Activated T-helper 17 cell treated with anti-CD3 and anti-CD28 coated beads, Interleukin-2, amount 50 U/mL, for 72 hours (primary cell): ENCODE results near the gene NAXD. TPM values are rescaled to one million over a fixed set of nuclear protein-coding genes. Genes with fewer than 3 reads are reported as not detected.

Experiments used
- ATAC-seq: fragments of 150-1000 bp; cut with Tn5 transposase; replicated peaks from 2 replicates; pipeline ENCODE4 v1.10.0; 2021; ENCODE audit warnings: mild to moderate bottlenecking, moderate library complexity
- H3K27ac Mint-ChIP-seq: one replicate; pipeline ENCODE4 v1.8.0; 2022; ENCODE audit warnings: mixed read lengths
- H3K27me3 Mint-ChIP-seq: one replicate; pipeline ENCODE4 v1.8.0; 2022; ENCODE audit warnings: mixed read lengths
- H3K36me3 Mint-ChIP-seq: one replicate; pipeline ENCODE4 v1.8.0; 2022; ENCODE audit warnings: low read depth, mild to moderate bottlenecking, mixed read lengths
- H3K4me1 Mint-ChIP-seq: one replicate; pipeline ENCODE4 v1.8.0; 2022; ENCODE audit warnings: mixed read lengths
- H3K4me3 Mint-ChIP-seq: one replicate; pipeline ENCODE4 v1.8.0; 2022; ENCODE audit warnings: mild to moderate bottlenecking, mixed read lengths
- H3K9me3 Mint-ChIP-seq: one replicate; pipeline ENCODE4 v1.8.0; 2022; ENCODE audit warnings: mixed read lengths
- total RNA-seq, 2 donors: library from RNA; stranded (reverse); gene quantifications; one replicate each; pipeline ENCODE4 v1.2.3, GENCODE V29; 2022

The NAXD gene
- total RNA-seq, 2 donors from 2014 or later, result 22.7 to 23.8 TPM

GRCh38 chr13:110610955-110611595, 4.3 kb upstream of the NAXD start:
- ATAC-seq, result peak; percentile 49
- H3K36me3 Mint-ChIP-seq, result peaks cover 5% of the 10 kb centered on the region
- peak overlapping the region; percentile 81 for H3K27ac Mint-ChIP-seq
- H3K4me1 Mint-ChIP-seq, result peaks cover 17% of the 10 kb centered on the region
- peaks cover 8% of the 10 kb centered on the region for H3K9me3 Mint-ChIP-seq
- no peaks in the 10 kb centered on the region for H3K27me3 Mint-ChIP-seq
- H3K4me3 Mint-ChIP-seq, result peak overlapping the region; percentile 65

GRCh38 chr13:110615005-110615321, 382 bp upstream of the NAXD start:
- Mint-ChIP-seq H3K4me1 (peaks cover 31% of the 10 kb centered on the region), H3K4me3 (peak overlapping the region; percentile 97), H3K36me3 (peaks cover 12% of the 10 kb centered on the region), H3K9me3 (peaks cover 8% of the 10 kb centered on the region), H3K27ac (peak overlapping the region; percentile 87), H3K27me3 (no peaks in the 10 kb centered on the region)
- no peak for ATAC-seq

GRCh38 chr13:110616103-110617101, 1.1 kb downstream of the NAXD start:
- peak overlapping the region; percentile 94 for H3K27ac Mint-ChIP-seq
- peak; percentile 80 for ATAC-seq
- peaks cover 12% of the 10 kb centered on the region for H3K36me3 Mint-ChIP-seq
- peak overlapping the region; percentile 97 for H3K4me3 Mint-ChIP-seq
- peaks cover 8% of the 10 kb centered on the region for H3K9me3 Mint-ChIP-seq
- no peaks in the 10 kb centered on the region for H3K27me3 Mint-ChIP-seq
- peaks cover 23% of the 10 kb centered on the region for H3K4me1 Mint-ChIP-seq

- H3K27me3 Mint-ChIP-seq, result no peaks in the 10 kb centered on the region
- peak overlapping the region; percentile 97 for H3K4me3 Mint-ChIP-seq
- ATAC-seq, result no peak
- H3K9me3 Mint-ChIP-seq, result peaks cover 8% of the 10 kb centered on the region
- peaks cover 21% of the 10 kb centered on the region for H3K36me3 Mint-ChIP-seq
- H3K4me1 Mint-ChIP-seq, result peaks cover 19% of the 10 kb centered on the region
- H3K27ac Mint-ChIP-seq, result peak overlapping the region; percentile 94
Observed at GRCh38 chr13:110617321-110618072, 2.2 kb downstream of the NAXD start.

GRCh38 chr13:110618167-110618566, 2.8 kb downstream of the NAXD start:
- Mint-ChIP-seq H3K36me3 (peaks cover 27% of the 10 kb centered on the region), H3K27me3 (no peaks in the 10 kb centered on the region), H3K4me3 (no peak overlapping the region), H3K4me1 (peaks cover 14% of the 10 kb centered on the region), H3K27ac (no peak overlapping the region), H3K9me3 (peaks cover 4% of the 10 kb centered on the region)
- no peak for ATAC-seq

GRCh38 chr13:110618780-110619179, 3.4 kb downstream of the NAXD start:
- Mint-ChIP-seq H3K36me3 (peaks cover 31% of the 10 kb centered on the region), H3K9me3 (no peaks in the 10 kb centered on the region), H3K4me1 (peaks cover 14% of the 10 kb centered on the region), H3K27ac (no peak overlapping the region), H3K27me3 (no peaks in the 10 kb centered on the region), H3K4me3 (no peak overlapping the region)
- no peak for ATAC-seq

- Mint-ChIP-seq H3K27me3 (no peaks in the 10 kb centered on the region), H3K36me3 (peaks cover 38% of the 10 kb centered on the region), H3K4me3 (no peak overlapping the region), H3K27ac (no peak overlapping the region), H3K9me3 (no peaks in the 10 kb centered on the region), H3K4me1 (peaks cover 16% of the 10 kb centered on the region)
- no peak for ATAC-seq
Observed at GRCh38 chr13:110620596-110620995, 5.3 kb downstream of the NAXD start.

- Mint-ChIP-seq H3K27me3 (no peaks in the 10 kb centered on the region), H3K4me1 (peaks cover 16% of the 10 kb centered on the region)
Observed at GRCh38 chr13:110624766-110625756, 9.7 kb downstream of the NAXD start.

GRCh38 chr13:110625771-110626321, 10.5 kb downstream of the NAXD start:
- no peak for ATAC-seq
- Mint-ChIP-seq H3K36me3 (peaks cover 78% of the 10 kb centered on the region), H3K4me1 (peaks cover 16% of the 10 kb centered on the region), H3K27me3 (no peaks in the 10 kb centered on the region), H3K27ac (peak overlapping the region; percentile 79), H3K4me3 (no peak overlapping the region), H3K9me3 (no peaks in the 10 kb centered on the region)

More at GRCh38 chr13:110624766-110625756, 9.7 kb downstream of the NAXD start:
- Mint-ChIP-seq H3K36me3 (peaks cover 72% of the 10 kb centered on the region), H3K27ac (peak overlapping the region; percentile 79), H3K9me3 (no peaks in the 10 kb centered on the region), H3K4me3 (no peak overlapping the region)
- ATAC-seq, result no peak

- Mint-ChIP-seq H3K4me1 (peaks cover 16% of the 10 kb centered on the region), H3K27me3 (no peaks in the 10 kb centered on the region), H3K36me3 (peaks cover 85% of the 10 kb centered on the region), H3K9me3 (no peaks in the 10 kb centered on the region), H3K4me3 (no peak overlapping the region), H3K27ac (peak overlapping the region; percentile 79)
- no peak for ATAC-seq
Observed at GRCh38 chr13:110626521-110626920, 11.2 kb downstream of the NAXD start.

- ATAC-seq, result no peak
- no peaks in the 10 kb centered on the region for H3K9me3 Mint-ChIP-seq
- no peaks in the 10 kb centered on the region for H3K27me3 Mint-ChIP-seq
- H3K36me3 Mint-ChIP-seq, result peaks cover 84% of the 10 kb centered on the region
- H3K27ac Mint-ChIP-seq, result no peak overlapping the region
- H3K4me1 Mint-ChIP-seq, result peaks cover 16% of the 10 kb centered on the region
- H3K4me3 Mint-ChIP-seq, result no peak overlapping the region
Observed at GRCh38 chr13:110627351-110627750, 12.0 kb downstream of the NAXD start.

GRCh38 chr13:110627761-110628476, 12.6 kb downstream of the NAXD start:
- H3K9me3 Mint-ChIP-seq, result no peaks in the 10 kb centered on the region
- no peak overlapping the region for H3K4me3 Mint-ChIP-seq
- H3K4me1 Mint-ChIP-seq, result peaks cover 16% of the 10 kb centered on the region
- no peak overlapping the region for H3K27ac Mint-ChIP-seq
- no peak for ATAC-seq
- peaks cover 78% of the 10 kb centered on the region for H3K36me3 Mint-ChIP-seq
- no peaks in the 10 kb centered on the region for H3K27me3 Mint-ChIP-seq

- H3K4me1 Mint-ChIP-seq, result peaks cover 16% of the 10 kb centered on the region
- ATAC-seq, result no peak
- H3K4me3 Mint-ChIP-seq, result no peak overlapping the region
- no peak overlapping the region for H3K27ac Mint-ChIP-seq
- H3K36me3 Mint-ChIP-seq, result peaks cover 73% of the 10 kb centered on the region
- no peaks in the 10 kb centered on the region for H3K9me3 Mint-ChIP-seq
- H3K27me3 Mint-ChIP-seq, result no peaks in the 10 kb centered on the region
Observed at GRCh38 chr13:110628477-110628793, 13.1 kb downstream of the NAXD start.
